Fibroblast of lung (primary cell): ENCODE data around the gene HRH1.

Source experiments
- EZH2 ChIP-seq: IDR thresholded peaks from 2 replicates; pipeline ENCODE4 v1.5.1; 2012; ENCODE audit warnings: low read length, control low read depth, mild to moderate bottlenecking; ENCODE audit errors: missing control alignments
- TF ChIP-seq, protein P1 (sequence below), 2 donors: IDR thresholded peaks in 1 of 2; conservative IDR thresholded peaks in 1 of 2; 1 replicate in 1 of 2; 2 replicates in 1 of 2; pipeline ENCODE4 v1.5.1; 2011 to 2012; ENCODE audit warnings: low read length in 2 of 2, control low read depth in 1 of 2, inconsistent platforms in 1 of 2, low read depth in 1 of 2, mild to moderate bottlenecking in 1 of 2

DNA sequence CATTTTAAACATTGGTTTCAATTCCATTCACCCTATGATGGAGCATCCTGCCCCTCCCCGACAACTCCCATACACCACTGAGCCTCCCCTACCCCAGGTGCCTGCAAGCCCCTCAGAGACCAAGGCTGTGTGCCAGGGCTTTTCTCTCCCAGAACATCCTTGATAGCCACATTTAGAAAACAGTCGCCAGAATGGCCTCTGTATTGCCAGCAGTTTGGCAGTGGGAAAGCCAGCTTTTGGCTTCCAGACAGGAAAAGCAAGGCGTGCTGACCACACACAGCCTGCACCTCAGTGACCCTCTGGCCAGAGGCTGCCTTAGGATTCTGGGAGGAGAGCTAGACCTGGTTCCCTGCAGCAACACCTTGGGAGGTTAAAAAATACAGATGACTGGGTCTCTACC is 18.2 kb upstream of the HRH1 start:
- TF ChIP-seq, protein P1, sequence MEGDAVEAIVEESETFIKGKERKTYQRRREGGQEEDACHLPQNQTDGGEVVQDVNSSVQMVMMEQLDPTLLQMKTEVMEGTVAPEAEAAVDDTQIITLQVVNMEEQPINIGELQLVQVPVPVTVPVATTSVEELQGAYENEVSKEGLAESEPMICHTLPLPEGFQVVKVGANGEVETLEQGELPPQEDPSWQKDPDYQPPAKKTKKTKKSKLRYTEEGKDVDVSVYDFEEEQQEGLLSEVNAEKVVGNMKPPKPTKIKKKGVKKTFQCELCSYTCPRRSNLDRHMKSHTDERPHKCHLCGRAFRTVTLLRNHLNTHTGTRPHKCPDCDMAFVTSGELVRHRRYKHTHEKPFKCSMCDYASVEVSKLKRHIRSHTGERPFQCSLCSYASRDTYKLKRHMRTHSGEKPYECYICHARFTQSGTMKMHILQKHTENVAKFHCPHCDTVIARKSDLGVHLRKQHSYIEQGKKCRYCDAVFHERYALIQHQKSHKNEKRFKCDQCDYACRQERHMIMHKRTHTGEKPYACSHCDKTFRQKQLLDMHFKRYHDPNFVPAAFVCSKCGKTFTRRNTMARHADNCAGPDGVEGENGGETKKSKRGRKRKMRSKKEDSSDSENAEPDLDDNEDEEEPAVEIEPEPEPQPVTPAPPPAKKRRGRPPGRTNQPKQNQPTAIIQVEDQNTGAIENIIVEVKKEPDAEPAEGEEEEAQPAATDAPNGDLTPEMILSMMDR (conservative IDR thresholded peaks at IDR 0.05 in 1 of 2, IDR thresholded peaks at IDR 0.05 in 1 of 2; ENCODE audit: low read depth in 1 of 2, low read length in 2 of 2): no peak
- no peak for TF ChIP-seq EZH2
